HUES64 (cell line): ENCODE results near the gene ARL5C.

Source experiments
- H3K27ac ChIP-seq: 2 replicates; pipeline ENCODE4 v1.7.0; 2013; ENCODE audit warnings: low read depth, low read length, inconsistent platforms
- H3K27me3 ChIP-seq: 2 replicates; pipeline ENCODE4 v1.6.1; 2013; ENCODE audit warnings: mild to moderate bottlenecking, low read length; ENCODE audit not compliant: insufficient read depth
- H3K36me3 ChIP-seq: 2 replicates; pipeline ENCODE4 v1.6.1; 2013; ENCODE audit warnings: mild to moderate bottlenecking, low read length; ENCODE audit not compliant: insufficient read depth
- H3K4me1 ChIP-seq: 2 replicates; pipeline ENCODE4 v1.6.1; 2013; ENCODE audit warnings: mild to moderate bottlenecking, low read length, moderate library complexity; ENCODE audit not compliant: insufficient read depth
- H3K4me3 ChIP-seq: 2 replicates; pipeline ENCODE4 v1.5.1; 2013; ENCODE audit warnings: mild to moderate bottlenecking, low read length, moderate library complexity
- H3K9ac ChIP-seq: 2 replicates; pipeline ENCODE4 v1.6.1; 2013; ENCODE audit warnings: mild to moderate bottlenecking, low read depth, low read length
- H3K9me3 ChIP-seq: 2 replicates; pipeline ENCODE4 v1.6.1; 2013; ENCODE audit warnings: low read depth, low read length; ENCODE audit not compliant: insufficient read depth
- WGBS: fragments of 150-250, 120-280 bp; methylation state at CpG from one replicate; pipeline ENCODE4 v1.1.7; 2013; ENCODE audit warnings: missing lambda C conversion rate; 5-methylcytosine and 5-hydroxymethylcytosine counted together

The ARL5C gene

DNA sequence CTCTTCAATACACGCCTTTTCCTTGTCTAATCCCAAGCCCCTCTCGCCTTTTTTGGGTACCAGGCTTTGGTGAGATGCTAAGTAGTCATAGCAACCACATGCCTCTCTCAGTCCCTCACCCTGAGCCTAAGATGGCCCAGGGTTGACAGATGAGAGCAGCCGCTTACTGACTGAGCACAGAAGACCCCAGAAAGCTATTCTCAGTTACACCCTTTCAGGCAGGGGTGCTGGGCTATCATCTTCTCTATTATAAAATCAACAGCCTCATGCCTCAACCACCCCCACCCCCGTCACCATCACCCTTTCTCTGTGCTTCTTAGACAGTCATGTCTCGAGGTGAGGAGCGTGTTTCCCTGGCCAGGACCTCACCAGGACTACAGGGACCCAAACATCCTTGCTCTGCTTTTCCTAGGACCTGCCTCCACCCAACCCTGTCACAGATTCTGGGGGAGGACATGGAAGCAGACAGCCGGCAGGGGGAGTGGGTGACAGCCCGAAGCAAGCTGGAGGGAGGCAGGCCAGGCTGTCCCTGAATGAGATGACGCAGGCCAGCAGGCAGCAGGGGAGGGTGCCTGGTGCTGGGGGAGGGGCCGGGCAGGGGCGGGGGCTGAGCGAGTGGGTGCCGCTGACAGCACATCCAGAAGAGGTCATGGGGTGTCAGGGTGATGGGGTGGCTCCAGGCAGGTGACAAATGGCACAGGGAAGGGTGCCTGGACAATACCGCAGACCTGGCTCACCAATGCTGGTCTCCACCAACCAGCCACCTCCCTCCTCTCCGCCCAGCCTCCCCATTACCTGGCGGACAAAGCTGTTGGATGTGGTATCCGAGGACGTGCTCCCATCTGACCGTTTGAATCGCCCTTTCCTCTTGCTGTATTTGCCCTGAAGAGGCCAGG is 28.4 kb upstream of the ARL5C start:
- Histone ChIP-seq H3K4me3 (peak overlapping the region; percentile 79), H3K9me3 (no peaks in the 10 kb centered on the region), H3K27me3 (no peaks in the 10 kb centered on the region), H3K9ac (no peak overlapping the region), H3K27ac (peak overlapping the region; percentile 14; the same call in 1 of the 2 replicates), H3K4me1 (peaks cover 18% of the 10 kb centered on the region), H3K36me3 (peaks cover 42% of the 10 kb centered on the region)
- WGBS, result 33% methylated on average over 20 of the region's 20 CpGs

DNA sequence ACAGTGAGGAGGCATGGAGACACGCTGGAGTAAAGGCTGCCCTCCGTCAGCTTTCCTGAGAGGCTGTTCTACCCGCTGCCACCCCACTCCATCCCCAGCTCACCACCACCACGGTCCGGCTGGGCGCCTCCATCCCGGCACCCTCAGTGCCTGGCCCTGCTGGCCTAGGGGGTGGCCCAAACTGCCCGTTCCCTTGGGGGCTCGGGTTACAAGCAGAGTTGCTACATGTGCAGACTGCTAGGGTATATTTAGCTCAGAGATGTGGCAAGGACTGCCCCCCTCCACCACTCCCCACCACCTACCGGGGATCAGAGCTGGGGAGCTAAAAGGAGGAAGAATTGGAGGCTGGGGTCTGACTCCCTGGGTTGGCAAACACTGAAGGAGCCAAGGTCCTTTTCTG is 27.4 kb upstream of the ARL5C start:
- H3K36me3 ChIP-seq, result peaks cover 48% of the 10 kb centered on the region
- H3K4me1 ChIP-seq, result peaks cover 18% of the 10 kb centered on the region
- H3K27ac ChIP-seq, result no peak overlapping the region
- no peaks in the 10 kb centered on the region for H3K27me3 ChIP-seq
- H3K9me3 ChIP-seq, result no peaks in the 10 kb centered on the region
- 87% methylated on average over 9 of the region's 10 CpGs for WGBS
- H3K9ac ChIP-seq, result no peak overlapping the region
- no peak overlapping the region for H3K4me3 ChIP-seq

DNA sequence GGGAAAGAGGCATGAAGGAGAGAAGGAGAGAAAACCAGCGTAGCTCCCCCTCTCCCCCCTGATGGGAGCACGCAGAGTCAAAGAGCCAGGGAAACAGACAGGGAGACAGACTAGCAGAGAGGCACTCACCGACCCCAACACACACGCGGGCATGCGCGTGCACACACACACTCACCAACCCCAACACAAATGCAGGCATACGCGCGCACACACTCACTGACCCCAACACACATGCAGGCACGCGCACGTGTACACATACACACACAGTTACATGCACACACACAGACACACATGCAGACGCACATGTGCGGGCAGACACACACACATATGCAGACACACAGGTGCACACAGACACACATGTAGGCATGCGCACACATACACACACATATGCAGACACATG is 26.9 kb upstream of the ARL5C start:
- H3K4me1 ChIP-seq, result peaks cover 18% of the 10 kb centered on the region
- peaks cover 52% of the 10 kb centered on the region for H3K36me3 ChIP-seq
- no peaks in the 10 kb centered on the region for H3K27me3 ChIP-seq
- no peaks in the 10 kb centered on the region for H3K9me3 ChIP-seq
- H3K4me3 ChIP-seq, result no peak overlapping the region
- 95% methylated on average over 16 of the region's 16 CpGs for WGBS
- no peak overlapping the region for H3K27ac ChIP-seq
- no peak overlapping the region for H3K9ac ChIP-seq

DNA sequence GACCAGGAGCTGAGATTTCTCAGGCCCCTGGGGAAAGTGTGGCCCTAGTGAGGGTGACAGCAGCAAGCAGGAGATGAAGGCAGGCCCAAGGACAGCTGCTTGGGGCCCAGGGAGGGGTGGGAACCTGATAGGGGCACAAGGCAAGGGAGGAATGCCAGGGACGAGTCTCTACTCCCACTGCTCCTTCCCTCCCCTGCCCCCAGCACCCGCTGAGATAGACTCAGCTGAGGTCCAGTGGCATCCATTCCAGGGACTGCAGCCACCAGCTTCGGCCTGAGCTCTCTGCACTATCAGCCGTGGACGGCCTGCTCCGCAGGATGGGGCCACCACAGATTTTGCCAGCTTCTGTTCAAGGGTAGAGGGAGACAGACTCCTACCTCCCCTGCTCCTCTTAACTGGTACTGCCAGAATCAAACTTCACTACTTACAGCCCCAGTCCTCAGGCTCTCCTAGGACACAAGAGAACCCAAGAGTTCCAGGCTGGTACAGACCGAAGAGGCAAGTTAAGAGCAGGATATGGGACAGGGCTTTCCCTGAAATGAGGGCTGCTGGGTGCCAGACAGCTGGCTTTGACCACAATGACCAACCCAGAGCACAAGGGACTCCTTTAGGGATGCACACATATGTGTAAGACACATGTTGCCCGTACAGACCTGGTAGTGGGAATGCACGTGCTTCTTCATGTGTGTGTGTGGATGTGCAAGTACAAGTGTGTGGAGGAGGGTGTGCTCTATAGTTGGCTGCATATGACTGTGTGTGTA is 26.0 kb upstream of the ARL5C start:
- Histone ChIP-seq H3K27ac (no peak overlapping the region), H3K9me3 (no peaks in the 10 kb centered on the region), H3K4me1 (peaks cover 18% of the 10 kb centered on the region), H3K4me3 (no peak overlapping the region), H3K9ac (no peak overlapping the region), H3K36me3 (peaks cover 62% of the 10 kb centered on the region), H3K27me3 (no peaks in the 10 kb centered on the region)
- 90% methylated on average over 9 of the region's 9 CpGs for WGBS

DNA sequence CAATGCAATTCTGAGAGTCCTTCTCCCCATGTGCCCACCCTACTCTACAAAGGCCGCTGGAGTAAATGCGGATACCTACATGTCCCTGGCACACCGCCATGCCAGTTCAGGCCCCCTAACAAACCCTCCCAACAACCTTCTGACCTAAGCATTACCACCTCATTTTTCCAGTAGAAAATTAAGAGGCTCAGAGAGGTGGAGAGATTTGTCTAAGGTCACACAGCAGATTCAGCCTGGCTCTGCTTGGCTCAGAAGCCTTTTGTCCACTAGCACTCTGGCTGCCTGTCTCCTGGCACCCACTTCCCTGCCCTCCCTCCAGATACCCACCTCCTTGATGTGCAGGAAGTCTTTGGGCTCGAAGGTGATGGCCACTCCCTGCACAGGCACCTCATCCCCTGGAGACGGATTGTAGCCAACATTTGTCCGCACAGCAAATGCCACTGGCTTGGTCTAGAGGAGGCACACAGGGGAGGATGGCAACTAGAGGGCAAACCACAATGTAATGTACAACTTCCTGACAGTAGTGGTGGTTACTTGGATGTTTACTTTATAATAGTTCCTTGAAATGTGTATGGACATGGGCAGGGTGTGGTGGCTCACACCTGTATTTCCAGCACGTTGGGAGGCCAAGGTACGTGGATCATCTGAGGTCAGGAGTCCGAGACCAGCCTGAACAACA is 21.3 kb upstream of the ARL5C start:
- Histone ChIP-seq H3K9me3 (no peaks in the 10 kb centered on the region), H3K4me1 (no peaks in the 10 kb centered on the region), H3K27ac (no peak overlapping the region), H3K4me3 (no peak overlapping the region), H3K36me3 (peaks cover 86% of the 10 kb centered on the region), H3K27me3 (no peaks in the 10 kb centered on the region), H3K9ac (no peak overlapping the region)
- WGBS, result 95% methylated on average over 9 of the region's 9 CpGs

DNA sequence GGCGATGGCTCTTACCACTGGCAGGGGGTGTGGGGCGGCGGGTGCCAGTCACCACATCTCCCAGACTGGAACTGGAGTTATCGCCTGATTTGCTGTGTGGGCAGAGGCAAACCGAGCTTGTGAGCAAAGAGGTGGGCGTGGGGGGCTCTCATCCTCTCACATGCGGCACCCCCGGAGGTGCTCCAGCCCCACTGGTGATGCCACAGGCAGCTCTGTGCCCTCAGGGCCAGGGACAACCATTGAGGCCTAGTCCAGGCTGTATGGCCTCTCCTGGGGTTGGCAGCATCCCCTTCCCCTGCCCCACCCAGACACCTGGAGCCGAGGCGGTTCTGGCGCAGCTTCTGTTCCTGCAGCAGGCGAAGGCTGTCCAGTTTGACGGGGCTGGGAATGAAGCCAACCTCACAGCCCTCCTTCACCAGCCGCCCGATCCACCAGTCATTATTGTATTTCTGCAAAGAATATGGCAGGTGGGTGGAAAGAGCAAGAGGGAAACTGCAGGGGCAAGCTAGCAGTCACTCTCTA is 20.6 kb upstream of the ARL5C start:
- no peak overlapping the region for H3K27ac ChIP-seq
- H3K27me3 ChIP-seq, result no peaks in the 10 kb centered on the region
- H3K9ac ChIP-seq, result no peak overlapping the region
- H3K9me3 ChIP-seq, result no peaks in the 10 kb centered on the region
- no peak overlapping the region for H3K4me3 ChIP-seq
- WGBS, result 95% methylated on average over 15 of the region's 15 CpGs
- H3K36me3 ChIP-seq, result peaks cover 80% of the 10 kb centered on the region
- no peaks in the 10 kb centered on the region for H3K4me1 ChIP-seq

DNA sequence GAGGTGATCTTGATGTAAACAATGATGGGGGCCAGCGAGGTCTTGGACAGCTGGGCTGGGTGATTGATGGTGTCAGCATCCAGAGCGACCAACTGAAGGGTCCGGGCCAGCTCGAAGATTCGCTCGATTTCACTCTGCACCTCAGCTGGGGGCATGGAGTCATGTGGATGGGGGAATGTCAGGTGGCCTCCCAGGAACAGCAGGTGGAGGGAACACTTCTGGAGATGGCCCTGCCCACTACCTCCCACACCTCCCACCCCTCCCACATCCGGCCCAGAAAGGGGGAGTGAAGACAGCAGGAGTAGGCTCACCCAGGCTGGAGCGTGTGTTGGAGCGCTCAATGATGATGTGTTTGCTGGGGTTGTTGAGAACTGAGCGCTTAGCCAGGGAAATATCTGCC is 17.8 kb upstream of the ARL5C start:
- no peak overlapping the region for H3K9ac ChIP-seq
- no peak overlapping the region for H3K27ac ChIP-seq
- WGBS, result 91% methylated on average over 10 of the region's 10 CpGs
- H3K4me3 ChIP-seq, result no peak overlapping the region
- H3K4me1 ChIP-seq, result no peaks in the 10 kb centered on the region
- H3K9me3 ChIP-seq, result no peaks in the 10 kb centered on the region
- H3K27me3 ChIP-seq, result no peaks in the 10 kb centered on the region
- peaks cover 74% of the 10 kb centered on the region for H3K36me3 ChIP-seq

DNA sequence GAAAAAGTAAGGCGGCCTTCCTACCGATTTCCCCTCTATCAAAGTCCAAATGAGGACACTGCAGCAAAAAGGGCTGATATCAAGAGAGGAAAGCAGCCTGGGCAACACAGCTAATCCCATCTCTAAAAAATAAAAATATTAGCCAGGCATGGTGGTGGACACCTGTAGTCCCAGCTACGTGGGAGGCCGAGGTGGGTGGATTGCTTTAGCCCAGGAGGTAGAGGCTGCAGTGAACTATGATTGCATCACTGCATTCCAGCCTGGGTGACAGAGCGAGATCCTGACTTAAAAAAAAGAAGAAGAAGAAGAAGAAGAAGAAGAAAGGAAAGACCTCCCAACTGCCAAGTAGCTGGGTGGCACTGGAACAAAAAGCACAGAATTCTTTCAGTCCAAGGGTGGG is 17.1 kb upstream of the ARL5C start:
- H3K9ac ChIP-seq, result no peak overlapping the region
- peaks cover 72% of the 10 kb centered on the region for H3K36me3 ChIP-seq
- no peaks in the 10 kb centered on the region for H3K27me3 ChIP-seq
- 92% methylated on average over 5 of the region's 5 CpGs for WGBS
- no peaks in the 10 kb centered on the region for H3K4me1 ChIP-seq
- no peak overlapping the region for H3K27ac ChIP-seq
- H3K4me3 ChIP-seq, result no peak overlapping the region
- H3K9me3 ChIP-seq, result no peaks in the 10 kb centered on the region

DNA sequence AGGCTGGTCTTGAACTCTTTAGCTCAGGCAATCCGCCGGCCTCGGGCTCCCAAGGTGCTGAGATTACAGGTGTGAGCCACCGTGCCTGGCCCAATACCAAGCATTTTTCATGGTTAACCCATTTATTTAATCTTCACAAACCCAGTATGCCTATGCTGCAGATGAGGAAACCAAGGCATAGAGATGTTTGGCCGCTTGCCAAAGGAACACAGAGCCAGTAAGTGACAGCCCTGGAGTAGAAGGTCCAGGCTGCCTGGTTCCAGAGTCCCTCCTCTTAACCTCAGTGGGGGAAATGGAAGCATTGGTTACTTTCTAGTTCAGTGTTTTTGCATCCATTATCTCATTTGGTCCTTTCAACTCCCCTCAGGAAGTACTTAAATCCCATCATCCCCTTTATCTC is 15.3 kb upstream of the ARL5C start:
- Histone ChIP-seq H3K4me3 (no peak overlapping the region), H3K9ac (no peak overlapping the region), H3K27me3 (no peaks in the 10 kb centered on the region), H3K27ac (no peak overlapping the region), H3K4me1 (no peaks in the 10 kb centered on the region), H3K36me3 (peaks cover 63% of the 10 kb centered on the region), H3K9me3 (no peaks in the 10 kb centered on the region)
- 96% methylated on average over 5 of the region's 5 CpGs for whole genome bisulfite sequencing

DNA sequence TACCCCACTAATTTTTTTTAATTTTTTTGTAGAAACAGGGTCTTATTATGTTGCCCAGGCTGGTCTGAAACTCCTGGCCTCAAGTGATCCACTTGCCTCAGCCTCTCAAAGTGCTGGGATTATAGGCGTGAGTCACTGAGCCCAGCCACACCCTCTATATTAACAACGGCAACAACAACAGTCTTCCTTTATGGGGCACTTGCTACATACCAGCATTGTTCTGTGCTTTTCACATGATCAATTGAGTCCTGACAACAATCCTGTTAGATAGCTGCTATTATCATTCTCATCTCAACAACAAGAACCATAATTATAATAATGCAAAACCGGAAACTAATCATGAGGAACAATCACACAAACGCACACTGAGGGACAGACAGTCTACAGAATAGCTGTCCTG is 12.6 kb upstream of the ARL5C start:
- H3K9ac ChIP-seq, result no peak overlapping the region
- H3K9me3 ChIP-seq, result no peaks in the 10 kb centered on the region
- H3K27me3 ChIP-seq, result no peaks in the 10 kb centered on the region
- peaks cover 40% of the 10 kb centered on the region for H3K36me3 ChIP-seq
- peaks cover 5% of the 10 kb centered on the region; the same call in 1 of the 2 replicates for H3K4me1 ChIP-seq
- no peak overlapping the region for H3K4me3 ChIP-seq
- WGBS, result 92% methylated on average over 4 of the region's 4 CpGs
- no peak overlapping the region for H3K27ac ChIP-seq

DNA sequence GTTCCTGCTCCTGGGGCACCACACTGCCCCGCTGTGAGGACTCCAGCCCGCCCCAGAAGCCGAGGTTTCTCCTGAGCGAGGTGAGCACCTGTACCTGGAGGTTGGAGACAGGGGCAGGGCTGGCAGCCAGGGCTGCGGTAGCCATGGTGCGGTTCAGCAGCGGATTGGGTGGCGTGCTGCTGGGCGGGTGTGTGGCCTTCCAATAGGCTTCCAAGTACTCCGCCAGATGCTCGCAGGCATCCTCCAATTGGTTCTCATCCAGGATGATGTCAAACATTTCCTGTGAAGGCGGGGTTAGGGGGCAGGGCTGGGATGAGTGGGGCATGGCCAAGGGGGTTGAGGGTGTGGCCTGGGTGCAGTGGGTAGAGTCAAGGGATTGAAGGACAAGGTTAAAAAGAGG is 11.3 kb upstream of the ARL5C start:
- Histone ChIP-seq H3K9me3 (no peaks in the 10 kb centered on the region), H3K27ac (no peak overlapping the region), H3K36me3 (peaks cover 30% of the 10 kb centered on the region), H3K4me1 (peaks cover 5% of the 10 kb centered on the region; the same call in 1 of the 2 replicates), H3K4me3 (no peak overlapping the region), H3K27me3 (no peaks in the 10 kb centered on the region), H3K9ac (no peak overlapping the region)
- WGBS, result 89% methylated on average over 12 of the region's 12 CpGs
